Keratinocyte (primary cell): ENCODE measurements around the gene MCAM. TPM values are rescaled to one million over a fixed set of nuclear protein-coding genes. Genes with fewer than 3 reads are reported as not detected.

Source experiments
- DNase-seq: peaks from one replicate; pipeline ENCODE4 v3.0.0-alpha.2; 2011; ENCODE audit warnings: low read depth, missing footprints, low spot score
- FAIRE-seq: peaks from 2 replicates; lab custom pipeline; 2011; peaks lifted over from hg19 to GRCh38; lab: Jason Lieb, UNC
- H2AFZ ChIP-seq: 2 replicates; pipeline ENCODE4 v1.6.0; 2012; ENCODE audit warnings: low read length, control low read depth, inconsistent platforms; ENCODE audit not compliant: control insufficient read depth
- H3K27ac ChIP-seq: 2 replicates; pipeline ENCODE4 v1.5.1; 2011; ENCODE audit warnings: low read length; ENCODE audit not compliant: control insufficient read depth, insufficient read depth
- H3K27me3 ChIP-seq: 3 replicates; pipeline ENCODE4 v1.6.0; 2011; ENCODE audit warnings: low read length; ENCODE audit not compliant: control insufficient read depth, insufficient read depth; ENCODE audit errors: extremely low read depth
- H3K36me3 ChIP-seq, 2 experiments: 2 replicates in 1 of 2; 3 replicates in 1 of 2; pipeline ENCODE4 v1.5.1; 2011; ENCODE audit warnings: low read length in 2 of 2, mild to moderate bottlenecking in 1 of 2; ENCODE audit not compliant: control insufficient read depth in 2 of 2, insufficient read depth in 2 of 2; ENCODE audit errors: extremely low read depth in 1 of 2
- H3K4me1 ChIP-seq: 3 replicates; pipeline ENCODE4 v1.5.1; 2011; ENCODE audit warnings: low read length; ENCODE audit not compliant: control insufficient read depth, insufficient read depth; ENCODE audit errors: extremely low read depth
- H3K4me2 ChIP-seq: 3 replicates; pipeline ENCODE4 v1.6.0; 2011; ENCODE audit warnings: low read depth, low read length; ENCODE audit not compliant: control insufficient read depth, insufficient read depth; ENCODE audit errors: extremely low read depth
- H3K4me3 ChIP-seq, 3 experiments: fragments of 200-600 bp in 1 of 3; sonication (generic) in 1 of 3; 2 replicates in 2 of 3; 3 replicates in 1 of 3; pipeline ENCODE4 v1.5.1; 2011 to 2016; ENCODE audit warnings: low read length in 3 of 3, mild to moderate bottlenecking in 3 of 3, control low read depth in 2 of 3, inconsistent platforms in 1 of 3, low read depth in 1 of 3, mixed read lengths in 1 of 3, mixed run types in 1 of 3, moderate library complexity in 1 of 3; ENCODE audit not compliant: control insufficient read depth in 2 of 3, insufficient read depth in 2 of 3; ENCODE audit errors: extremely low read depth in 1 of 3
- H3K79me2 ChIP-seq: 2 replicates; pipeline ENCODE4 v1.6.0; 2012; ENCODE audit warnings: low read length; ENCODE audit not compliant: control insufficient read depth, insufficient read depth
- H3K9ac ChIP-seq: 3 replicates; pipeline ENCODE4 v1.6.0; 2011; ENCODE audit warnings: low read length; ENCODE audit not compliant: control insufficient read depth, insufficient read depth; ENCODE audit errors: extremely low read depth
- H3K9me1 ChIP-seq: 3 replicates; pipeline ENCODE4 v1.6.0; 2011; ENCODE audit warnings: low read length; ENCODE audit not compliant: control insufficient read depth, insufficient read depth; ENCODE audit errors: extremely low read depth
- H3K9me3 ChIP-seq: 2 replicates; pipeline ENCODE4 v1.5.1; 2012; ENCODE audit warnings: low read depth, low read length; ENCODE audit not compliant: control insufficient read depth
- H4K20me1 ChIP-seq: 3 replicates; pipeline ENCODE4 v1.6.0; 2011; ENCODE audit warnings: low read length; ENCODE audit not compliant: control insufficient read depth, insufficient read depth; ENCODE audit errors: extremely low read depth
- EZH2 ChIP-seq: IDR thresholded peaks from one replicate; pipeline ENCODE4 v1.6.1; 2012; ENCODE audit warnings: inconsistent platforms, mild to moderate bottlenecking, low read length, moderate library complexity
- dilution Hi-C: fragments of 300-500 bp; cut with MboI; formaldehyde crosslinking; loops from one replicate; pipeline ENCODE4 v1.7.0; 2020; ENCODE audit warnings: low sequenced_read_pairs; ENCODE audit not compliant: extremely low pct_ligation_motif_present
- polyA plus RNA-seq, 5 experiments: library from polyadenylated mRNA; depleted of rRNA in 3 of 5; stranded (reverse) in 3 of 5; stranded (forward) in 1 of 5; unstranded in 1 of 5; fragments of >200 nt; gene quantifications; 1 replicate in 1 of 5; 2 replicates in 3 of 5; 3 replicates in 1 of 5; pipeline versions ENCODE4 v1.2.1 to v1.2.3, GENCODE V29; 2011 to 2012; ENCODE audit warnings: missing spikeins in 2 of 5, low read depth in 1 of 5, low replicate concordance in 1 of 5
- TF ChIP-seq, protein P1 (sequence below), 3 experiments: IDR thresholded peaks in 1 of 3; conservative IDR thresholded peaks in 1 of 3; optimal IDR thresholded peaks in 1 of 3; 2 replicates in 2 of 3; 3 replicates in 1 of 3; pipeline versions ENCODE3 to v1.5.1; 2011; ENCODE audit warnings: low read length in 3 of 3, mild to moderate bottlenecking in 3 of 3, moderate library complexity in 2 of 3, control low read depth in 1 of 3, inconsistent platforms in 1 of 3; ENCODE audit not compliant: insufficient read depth in 2 of 3; ENCODE audit errors: extremely low read depth in 1 of 3

The MCAM gene
- polyA plus RNA-seq, 1 donor (not counting 4 experiments of a cell fraction or from before 2014, with no cell fraction given), result 8.5 TPM

DNA sequence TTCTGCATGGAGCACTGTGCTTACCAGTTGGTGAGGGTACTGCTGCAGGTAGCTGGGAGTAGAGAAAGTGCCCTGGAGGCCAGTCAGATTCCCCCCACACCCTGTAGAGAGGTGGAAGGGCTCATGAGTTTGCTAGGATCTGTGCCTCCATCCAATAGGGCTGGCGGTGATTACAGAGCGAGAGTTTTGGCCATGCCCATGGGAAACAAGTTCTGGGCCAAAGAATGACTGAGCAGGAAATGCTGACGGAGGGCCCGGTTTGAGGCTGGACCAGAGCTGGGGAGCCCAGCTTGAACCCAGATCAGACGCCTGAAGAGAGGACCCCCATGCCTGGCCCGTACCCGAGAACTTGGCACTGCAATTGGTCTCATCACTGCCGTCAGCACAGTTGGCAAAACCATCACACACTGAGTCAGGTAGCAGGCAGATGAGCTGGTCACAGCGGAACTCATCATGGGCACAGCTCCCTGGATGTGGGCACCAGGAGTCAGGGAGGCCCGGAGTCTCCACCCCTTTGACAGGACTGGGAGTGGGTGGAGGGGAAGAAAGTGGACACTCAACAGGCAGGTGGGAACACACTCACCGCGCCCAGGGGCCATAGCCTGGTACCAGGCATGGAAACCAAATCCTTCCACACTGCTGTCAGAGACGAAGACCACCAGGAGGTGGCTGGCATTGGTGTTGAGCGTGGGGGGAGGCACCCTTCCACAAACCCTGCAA, 27.5 kb upstream of the MCAM start:
- no peaks in the 10 kb centered on the region for H4K20me1 ChIP-seq
- dilution Hi-C loops, result no loop called here
- H3K27me3 ChIP-seq, result peaks cover 38% of the 10 kb centered on the region
- FAIRE-seq, result no peak
- H3K9me3 ChIP-seq, result no peaks in the 10 kb centered on the region
- no peak overlapping the region for H3K9ac ChIP-seq
- H3K4me1 ChIP-seq, result no peaks in the 10 kb centered on the region
- no peak overlapping the region for H3K4me2 ChIP-seq
- no peak overlapping the region for H3K4me3 ChIP-seq
- no peak overlapping the region for H2AFZ ChIP-seq
- no peaks in the 10 kb centered on the region for H3K9me1 ChIP-seq
- no peak overlapping the region for H3K27ac ChIP-seq
- no peaks in the 10 kb centered on the region for H3K79me2 ChIP-seq
- H3K36me3 ChIP-seq, result no peaks in the 10 kb centered on the region
- TF ChIP-seq EZH2, result no peak
- TF ChIP-seq, protein P1, sequence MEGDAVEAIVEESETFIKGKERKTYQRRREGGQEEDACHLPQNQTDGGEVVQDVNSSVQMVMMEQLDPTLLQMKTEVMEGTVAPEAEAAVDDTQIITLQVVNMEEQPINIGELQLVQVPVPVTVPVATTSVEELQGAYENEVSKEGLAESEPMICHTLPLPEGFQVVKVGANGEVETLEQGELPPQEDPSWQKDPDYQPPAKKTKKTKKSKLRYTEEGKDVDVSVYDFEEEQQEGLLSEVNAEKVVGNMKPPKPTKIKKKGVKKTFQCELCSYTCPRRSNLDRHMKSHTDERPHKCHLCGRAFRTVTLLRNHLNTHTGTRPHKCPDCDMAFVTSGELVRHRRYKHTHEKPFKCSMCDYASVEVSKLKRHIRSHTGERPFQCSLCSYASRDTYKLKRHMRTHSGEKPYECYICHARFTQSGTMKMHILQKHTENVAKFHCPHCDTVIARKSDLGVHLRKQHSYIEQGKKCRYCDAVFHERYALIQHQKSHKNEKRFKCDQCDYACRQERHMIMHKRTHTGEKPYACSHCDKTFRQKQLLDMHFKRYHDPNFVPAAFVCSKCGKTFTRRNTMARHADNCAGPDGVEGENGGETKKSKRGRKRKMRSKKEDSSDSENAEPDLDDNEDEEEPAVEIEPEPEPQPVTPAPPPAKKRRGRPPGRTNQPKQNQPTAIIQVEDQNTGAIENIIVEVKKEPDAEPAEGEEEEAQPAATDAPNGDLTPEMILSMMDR (optimal IDR thresholded peaks at IDR 0.05 in 1 of 3, IDR thresholded peaks at IDR 0.05 in 1 of 3, conservative IDR thresholded peaks at IDR 0.05 in 1 of 3; ENCODE audit: extremely low read depth in 1 of 3, insufficient read depth in 2 of 3, low read length in 3 of 3), result no peak
- no peak for DNase-seq

DNA sequence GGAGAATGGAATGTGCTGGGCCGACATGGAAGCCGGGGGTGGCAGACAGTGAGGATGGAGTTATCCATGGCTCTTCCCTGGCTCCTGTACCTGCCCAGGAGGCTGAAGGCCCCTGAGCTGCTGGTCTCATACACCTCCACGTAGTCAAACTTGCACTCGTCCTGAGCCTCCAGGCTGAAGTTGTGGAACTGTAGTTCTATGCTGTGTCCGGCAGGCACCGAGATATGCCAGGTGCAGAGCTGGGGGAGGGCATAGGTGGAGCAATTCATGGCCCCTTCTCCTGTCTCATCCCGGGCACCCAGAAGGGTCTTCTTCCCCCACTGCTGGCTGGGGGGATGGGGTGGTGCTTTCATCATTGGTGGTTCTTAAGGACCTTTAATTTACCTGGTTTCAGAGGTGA, 26.8 kb upstream of the MCAM start:
- Histone ChIP-seq H3K9ac (no peak overlapping the region), H3K79me2 (no peaks in the 10 kb centered on the region), H3K27ac (no peak overlapping the region), H3K4me1 (no peaks in the 10 kb centered on the region), H3K4me3 (no peak overlapping the region), H2AFZ (no peak overlapping the region), H3K9me3 (no peaks in the 10 kb centered on the region), H3K9me1 (no peaks in the 10 kb centered on the region), H3K27me3 (peaks cover 43% of the 10 kb centered on the region), H3K36me3 (no peaks in the 10 kb centered on the region), H3K4me2 (no peak overlapping the region), H4K20me1 (peaks cover 3% of the 10 kb centered on the region)
- FAIRE-seq (no peak), DNase-seq (no peak)
- dilution Hi-C loops, result no loop called here
- no peak for TF ChIP-seq EZH2
- TF ChIP-seq, protein P1 (optimal IDR thresholded peaks at IDR 0.05 in 1 of 3, IDR thresholded peaks at IDR 0.05 in 1 of 3, conservative IDR thresholded peaks at IDR 0.05 in 1 of 3; ENCODE audit: extremely low read depth in 1 of 3, insufficient read depth in 2 of 3, low read length in 3 of 3), result no peak
